Fibroblast of pulmonary artery (primary cell): ENCODE measurements around the gene TPGS1.

Source experiments
- DNase-seq: peaks from one replicate; pipeline ENCODE4 v3.0.0-alpha.2; 2010; ENCODE audit warnings: low read depth
- H3K4me3 ChIP-seq: replicated peaks from 2 replicates; pipeline ENCODE4 v1.5.1; 2011; ENCODE audit warnings: low read depth, mild to moderate bottlenecking, control low read depth, low read length, moderate library complexity
- TF ChIP-seq, protein P1 (sequence below): IDR thresholded peaks from 2 replicates; pipeline ENCODE4 v1.5.1; 2011; ENCODE audit warnings: mild to moderate bottlenecking, control low read depth, low read length, inconsistent platforms; ENCODE audit errors: missing control alignments

The TPGS1 gene

DNA sequence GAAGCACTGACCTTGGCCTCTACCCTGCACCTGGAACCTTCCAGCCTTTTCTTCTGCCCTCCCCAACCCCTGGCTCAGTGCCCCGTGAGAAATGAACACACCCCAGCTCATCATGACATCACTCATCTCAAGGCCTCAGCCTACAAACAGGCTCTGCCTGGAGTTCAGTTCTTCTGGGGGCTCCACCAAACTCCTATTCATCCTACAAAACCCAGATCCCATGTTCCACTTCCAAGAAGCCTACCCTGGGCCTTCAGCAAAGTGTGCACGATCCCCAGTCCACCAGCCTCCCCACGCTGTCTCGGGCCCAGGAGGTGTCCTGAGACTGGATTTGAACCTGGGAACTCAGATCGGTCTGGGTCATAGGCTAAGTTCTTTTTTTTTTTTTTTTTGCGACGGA is 37.5 kb upstream of the TPGS1 start:
- TF ChIP-seq, protein P1, sequence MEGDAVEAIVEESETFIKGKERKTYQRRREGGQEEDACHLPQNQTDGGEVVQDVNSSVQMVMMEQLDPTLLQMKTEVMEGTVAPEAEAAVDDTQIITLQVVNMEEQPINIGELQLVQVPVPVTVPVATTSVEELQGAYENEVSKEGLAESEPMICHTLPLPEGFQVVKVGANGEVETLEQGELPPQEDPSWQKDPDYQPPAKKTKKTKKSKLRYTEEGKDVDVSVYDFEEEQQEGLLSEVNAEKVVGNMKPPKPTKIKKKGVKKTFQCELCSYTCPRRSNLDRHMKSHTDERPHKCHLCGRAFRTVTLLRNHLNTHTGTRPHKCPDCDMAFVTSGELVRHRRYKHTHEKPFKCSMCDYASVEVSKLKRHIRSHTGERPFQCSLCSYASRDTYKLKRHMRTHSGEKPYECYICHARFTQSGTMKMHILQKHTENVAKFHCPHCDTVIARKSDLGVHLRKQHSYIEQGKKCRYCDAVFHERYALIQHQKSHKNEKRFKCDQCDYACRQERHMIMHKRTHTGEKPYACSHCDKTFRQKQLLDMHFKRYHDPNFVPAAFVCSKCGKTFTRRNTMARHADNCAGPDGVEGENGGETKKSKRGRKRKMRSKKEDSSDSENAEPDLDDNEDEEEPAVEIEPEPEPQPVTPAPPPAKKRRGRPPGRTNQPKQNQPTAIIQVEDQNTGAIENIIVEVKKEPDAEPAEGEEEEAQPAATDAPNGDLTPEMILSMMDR: no peak
- no peak for DNase-seq
- no peak overlapping the region for H3K4me3 ChIP-seq

DNA sequence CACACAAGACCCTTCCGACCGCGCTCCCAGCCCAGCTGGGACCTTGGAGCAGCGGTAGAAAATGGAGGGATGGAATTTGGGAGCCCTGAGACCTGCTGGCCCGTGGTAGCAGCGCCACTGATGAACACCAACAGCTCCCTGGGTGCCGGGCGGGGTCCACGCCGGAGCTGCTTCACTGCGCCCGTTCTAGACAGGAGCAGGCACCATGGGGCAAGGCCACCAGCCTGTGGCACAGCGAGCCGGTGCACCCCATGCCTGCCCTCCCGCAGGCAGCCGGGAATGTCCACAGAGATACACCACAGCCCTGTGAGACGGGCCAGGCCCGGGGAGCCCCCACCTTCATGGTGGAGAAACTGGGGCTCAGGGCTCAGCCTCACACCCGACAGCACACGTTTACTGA is 36.6 kb upstream of the TPGS1 start:
- DNase-seq: no peak
- TF ChIP-seq, protein P1: no peak
- no peak overlapping the region for H3K4me3 ChIP-seq

DNA sequence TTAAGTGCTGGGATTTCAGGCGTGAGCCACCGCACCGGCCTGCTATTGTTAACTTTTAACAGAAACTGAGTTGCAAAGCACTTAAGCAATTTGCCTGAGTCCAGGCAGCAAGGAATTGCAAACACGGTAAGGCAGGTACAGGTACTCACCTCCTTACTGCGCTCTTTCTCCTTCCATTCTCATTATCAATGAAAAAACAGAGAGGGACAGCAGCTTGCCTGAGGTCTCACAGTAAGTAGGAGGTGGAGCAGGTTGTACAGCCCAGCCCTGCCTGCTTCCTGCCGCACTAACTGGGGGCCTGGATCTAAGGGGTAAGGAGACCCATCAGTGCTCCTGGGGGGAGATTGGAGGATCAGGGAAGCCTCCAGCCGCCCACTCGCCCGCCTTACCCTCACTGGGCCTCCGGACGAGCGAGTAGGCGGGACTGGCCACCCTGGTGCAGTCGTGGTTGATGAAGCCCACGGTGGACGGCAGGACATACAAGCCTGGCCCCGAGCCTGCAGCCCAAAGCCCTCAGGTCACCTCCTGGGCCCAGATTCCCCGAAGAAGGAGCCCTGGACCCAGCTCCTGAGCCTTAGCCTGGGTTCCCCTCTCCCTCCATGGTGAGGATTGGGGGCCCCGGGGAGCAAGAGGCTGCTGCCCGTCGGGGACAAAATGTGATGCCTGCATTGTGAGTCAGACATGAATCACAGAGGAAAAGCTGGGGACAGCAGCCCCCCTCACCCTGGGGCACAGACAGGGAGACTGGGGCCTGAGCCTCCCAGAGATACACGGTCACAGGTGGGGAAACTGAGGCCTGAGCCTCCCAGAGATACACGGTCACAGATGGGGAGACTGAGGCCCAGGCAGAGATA is 35.1 kb upstream of the TPGS1 start:
- TF ChIP-seq, protein P1: no peak
- no peak overlapping the region for H3K4me3 ChIP-seq
- no peak for DNase-seq

DNA sequence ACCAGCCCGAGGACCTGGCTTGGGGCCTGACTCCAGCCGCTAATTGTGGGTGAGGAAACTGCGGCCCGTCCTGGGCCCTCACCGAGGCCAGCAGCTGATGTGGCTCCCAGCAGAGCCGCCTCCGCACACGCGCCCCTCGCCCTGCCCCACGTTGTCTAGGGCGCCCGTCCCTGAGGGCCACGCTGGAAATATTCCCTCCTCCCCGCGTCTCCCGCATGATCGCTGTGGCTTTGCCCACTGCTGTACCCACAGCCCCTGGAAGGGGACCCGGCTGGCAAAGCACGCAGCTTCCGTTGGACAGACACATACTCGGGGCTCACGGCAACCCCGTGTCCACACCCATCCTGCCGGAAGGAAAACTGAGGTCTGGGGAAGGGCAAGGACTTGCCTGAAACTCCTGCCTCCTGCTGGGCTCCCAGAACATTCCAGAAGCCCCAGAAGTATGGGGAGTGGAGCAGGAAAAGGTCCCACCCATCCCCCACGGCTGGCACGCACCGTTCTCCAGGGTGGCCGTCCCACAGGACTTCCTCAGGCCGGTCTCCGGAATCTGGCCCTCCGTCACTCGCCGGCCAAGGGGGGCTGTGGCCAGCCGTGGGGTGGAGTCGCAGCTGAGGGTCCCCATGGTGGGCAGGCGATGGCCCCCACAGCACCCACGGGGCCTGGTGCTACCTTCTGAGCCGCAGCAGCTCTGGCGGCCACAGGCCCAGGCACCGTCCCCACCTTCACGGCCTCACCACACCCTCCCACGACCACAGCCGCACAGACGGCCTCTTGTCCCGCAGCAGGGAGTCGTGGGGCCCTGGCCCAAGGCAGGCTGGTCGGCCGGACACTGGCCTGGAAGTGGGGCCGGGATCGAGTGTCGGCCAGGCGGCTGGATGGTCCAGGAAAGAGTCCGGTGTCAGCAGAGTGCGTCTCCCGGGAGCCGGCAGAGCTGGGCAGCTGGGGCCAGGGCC is 32.9 kb upstream of the TPGS1 start:
- TF ChIP-seq, protein P1: no peak
- no peak overlapping the region for H3K4me3 ChIP-seq
- DNase-seq: no peak

DNA sequence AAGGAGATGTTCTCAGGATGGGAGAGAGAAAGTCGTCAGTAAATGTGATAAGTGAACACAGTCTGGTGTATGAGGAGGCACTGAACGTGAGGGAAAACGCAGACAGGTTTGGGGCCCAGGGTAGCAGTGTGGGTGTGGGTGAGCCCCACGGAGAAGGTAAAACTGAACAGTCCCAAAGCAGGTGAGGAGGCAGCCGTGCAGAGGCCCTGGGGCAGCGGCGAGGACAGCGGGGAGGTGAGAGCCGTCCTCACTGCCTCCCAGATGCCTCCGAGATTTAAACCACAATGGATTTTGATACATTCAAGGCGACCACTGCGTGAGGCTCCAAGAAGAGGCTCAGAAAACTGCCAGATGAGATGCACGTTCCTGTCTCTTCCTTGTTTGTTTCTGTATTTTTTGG is 31.9 kb upstream of the TPGS1 start:
- H3K4me3 ChIP-seq: no peak overlapping the region
- DNase-seq: no peak
- TF ChIP-seq, protein P1: no peak

DNA sequence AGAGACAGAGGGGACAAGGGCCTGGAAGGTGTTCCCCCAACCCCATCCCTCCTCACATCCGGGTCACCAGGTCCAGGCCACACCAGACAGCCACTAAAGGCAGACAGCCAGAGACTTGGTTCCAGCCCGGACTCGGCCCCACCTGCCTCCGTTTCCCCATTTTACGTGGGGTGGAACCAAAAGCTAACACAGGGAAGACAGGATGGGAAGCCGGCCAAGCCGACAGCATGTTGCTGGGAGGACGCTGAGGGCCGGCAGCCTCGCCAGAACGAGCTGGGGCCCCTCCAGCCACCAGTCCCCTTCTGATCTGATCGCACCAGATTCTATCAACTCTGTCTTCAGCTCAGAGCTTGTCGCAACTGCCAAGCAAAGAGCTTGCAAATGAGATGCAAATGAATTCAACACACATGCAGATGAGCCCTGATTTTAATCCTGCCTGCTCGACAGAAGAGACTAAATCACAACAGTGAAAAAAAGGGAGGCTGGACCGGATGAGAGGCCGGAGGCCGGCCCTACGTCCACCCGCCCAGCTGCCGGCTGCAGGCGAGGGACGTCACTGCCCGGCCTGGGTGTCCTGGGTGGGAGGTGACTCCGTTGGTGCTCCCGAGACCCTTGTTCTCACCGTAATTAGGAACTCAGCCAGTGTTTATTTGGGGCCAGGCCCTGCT is 28.9 kb upstream of the TPGS1 start:
- DNase-seq: no peak
- TF ChIP-seq, protein P1: no peak
- no peak overlapping the region for H3K4me3 ChIP-seq
